ENCODE data around the gene HMCN2.

- TF ChIP-seq ZNF274 (IDR thresholded peaks at IDR 0.05; ENCODE audit: low read depth, low read length), result no peak
- no peak for TF ChIP-seq YY1 (IDR thresholded peaks at IDR 0.05; ENCODE audit: insufficient read depth, insufficient read length)
- no peak for TF ChIP-seq SUZ12 (IDR thresholded peaks at IDR 0.05; ENCODE audit: extremely low read depth, insufficient read depth, insufficient read length)
These were observed 171.6 kb downstream of the HMCN2 start for GRCh38 chr9:130437011-130437789.
